Hepatic stellate cell (primary cell): ENCODE data around the gene C1orf87.
A peak's percentile ranks its signal among the peaks of the same experiment; 100 is the strongest.

Experiments used
- DNase-seq: peaks from one replicate; pipeline ENCODE4 v3.0.0; 2011; ENCODE audit warnings: low spot score

C1orf87 gene

DNA sequence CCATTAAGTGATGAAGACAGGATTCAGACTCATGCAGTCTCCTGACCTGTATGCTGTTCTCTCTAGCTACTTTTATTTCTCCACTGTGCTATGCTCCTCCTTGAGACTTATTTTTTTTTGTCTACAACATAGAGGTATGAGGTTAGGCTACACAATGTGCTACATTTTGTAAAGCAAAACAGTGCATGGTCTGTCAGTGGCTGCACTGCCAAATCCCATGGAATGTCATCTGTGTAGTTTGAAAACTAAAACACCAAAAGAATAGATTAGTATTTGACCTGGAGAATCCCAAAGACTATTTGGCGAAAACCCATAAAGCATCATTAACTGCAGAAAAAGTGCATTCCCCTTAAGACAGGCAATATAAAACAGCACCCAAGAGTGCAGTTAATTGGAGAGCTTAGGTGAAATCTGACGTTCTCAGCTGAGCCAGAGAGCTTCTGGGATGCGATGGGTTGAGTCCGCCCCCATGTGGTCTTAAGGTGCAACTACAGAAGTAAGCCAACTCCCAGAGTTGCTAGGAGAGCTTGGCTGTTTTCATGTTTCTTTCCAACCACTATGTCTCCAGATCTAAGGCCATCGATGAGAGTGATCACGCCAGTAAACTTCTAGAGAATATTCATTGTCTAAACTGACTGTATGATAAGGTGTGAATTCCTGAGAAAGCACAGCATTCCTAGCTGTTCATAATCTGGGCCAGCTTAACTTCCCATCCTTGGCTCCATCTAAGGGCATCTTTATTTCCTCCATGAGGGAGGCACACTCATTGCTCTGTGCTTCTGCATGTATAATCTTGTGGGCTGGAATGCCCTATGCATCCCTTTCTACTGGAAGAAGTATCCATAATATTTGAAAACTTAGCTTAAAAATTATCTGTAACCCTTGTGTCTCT is 126.3 kb downstream of the C1orf87 start:
- DNase-seq: peak; percentile 42

- DNase-seq: no peak
Observed at GRCh38 chr1:59945790-59946189, 127.8 kb downstream of the C1orf87 start.
